IMR-90 (cell line): Measurements from ENCODE around the gene ZNF613. TPM values are rescaled to one million over a fixed set of nuclear protein-coding genes. Genes with fewer than 3 reads are reported as not detected.

ENCODE experiments used
- ATAC-seq: fragments of 200-7000 bp; cut with Tn5 transposase; 2 replicates; pipeline ENCODE4 v1.9.1; 2020; ENCODE audit warnings: low read depth, mild to moderate bottlenecking, moderate library complexity
- BruUV-seq: library from RNA; stranded (reverse); fragments of 400-500 nt; replicated peaks from 2 replicates; lab custom pipeline; 2021; lab: Mats Ljungman, UMichigan
- CTCF ChIA-PET: fragments of 300-600 bp; formaldehyde crosslinking; extraction: SDS; loops from one replicate; lab custom pipeline; 2021; ENCODE audit warnings: antibody characterized with exemption; lab: Yijun Ruan, JAX
- POLR2A ChIA-PET: fragments of 300-600 bp; sonication (Branson Sonifier 250); formaldehyde crosslinking; loops from one replicate; lab custom pipeline; 2022; ENCODE audit warnings: antibody characterized with exemption; ENCODE audit not compliant: unreplicated experiment; lab: Charles Lee
- DNase-seq: peaks from one replicate; pipeline ENCODE4 v3.0.0; 2013
- H2AFZ ChIP-seq: replicated peaks from 2 replicates; pipeline ENCODE3; 2013; ENCODE audit warnings: low read length, mild to moderate bottlenecking; ENCODE audit not compliant: poor library complexity
- H2AK5ac ChIP-seq: 2 replicates; pipeline ENCODE4 v1.6.1; 2013; ENCODE audit warnings: low read depth, low read length, inconsistent platforms
- H2AK9ac ChIP-seq: replicated peaks from 2 replicates; pipeline ENCODE3; 2013; ENCODE audit warnings: mild to moderate bottlenecking, low read depth, low read length, moderate library complexity; ENCODE audit not compliant: poor library complexity
- H2BK120ac ChIP-seq: 2 replicates; pipeline ENCODE4 v1.6.1; 2013; ENCODE audit warnings: low read depth, low read length, inconsistent platforms
- H2BK15ac ChIP-seq: 3 replicates; pipeline ENCODE4 v1.6.1; 2013; ENCODE audit warnings: low read depth, low read length, inconsistent platforms
- H2BK20ac ChIP-seq: 2 replicates; pipeline ENCODE4 v1.6.1; 2013; ENCODE audit warnings: low read depth, mild to moderate bottlenecking, inconsistent platforms, low read length, moderate library complexity
- H2BK5ac ChIP-seq: 2 replicates; pipeline ENCODE4 v1.6.1; 2013; ENCODE audit warnings: mild to moderate bottlenecking, low read depth, low read length, inconsistent platforms; ENCODE audit not compliant: poor library complexity, severe bottlenecking
- H3K14ac ChIP-seq: replicated peaks from 2 replicates; pipeline ENCODE4 v1.6.1; 2013; ENCODE audit warnings: low read depth, low read length, inconsistent platforms
- H3K18ac ChIP-seq: 2 replicates; pipeline ENCODE4 v1.6.1; 2013; ENCODE audit warnings: low read depth, low read length, control low read depth
- H3K23ac ChIP-seq: 2 replicates; pipeline ENCODE4 v1.6.1; 2013; ENCODE audit warnings: low read depth, low read length, inconsistent platforms
- H3K27ac ChIP-seq: 2 replicates; pipeline ENCODE4 v1.5.1; 2013; ENCODE audit warnings: mild to moderate bottlenecking, control low read depth, low read length; ENCODE audit not compliant: insufficient read depth
- H3K27me3 ChIP-seq: 2 replicates; pipeline ENCODE4 v1.6.1; 2013; ENCODE audit warnings: low read length; ENCODE audit not compliant: control insufficient read depth, insufficient read depth
- H3K36me3 ChIP-seq: 2 replicates; pipeline ENCODE4 v1.6.1; 2013; ENCODE audit warnings: low read length, mixed read lengths; ENCODE audit not compliant: control insufficient read depth, insufficient read depth
- H3K4ac ChIP-seq: 2 replicates; pipeline ENCODE4 v1.6.1; 2013; ENCODE audit warnings: low read depth, low read length, inconsistent platforms
- H3K4me1 ChIP-seq: 2 replicates; pipeline ENCODE4 v1.6.1; 2013; ENCODE audit warnings: low read length, mixed read lengths; ENCODE audit not compliant: control insufficient read depth, insufficient read depth
- H3K4me2 ChIP-seq: 2 replicates; pipeline ENCODE4 v1.6.1; 2013; ENCODE audit warnings: low read depth, mild to moderate bottlenecking, control low read depth, low read length, moderate library complexity
- H3K4me3 ChIP-seq: 2 replicates; pipeline ENCODE4 v1.5.1; 2013; ENCODE audit warnings: low read depth, mild to moderate bottlenecking, control low read depth, low read length, moderate library complexity; ENCODE audit not compliant: insufficient read depth
- H3K56ac ChIP-seq: 2 replicates; pipeline ENCODE4 v1.6.1; 2013; ENCODE audit warnings: low read length, inconsistent platforms; ENCODE audit not compliant: insufficient read depth; ENCODE audit errors: extremely low read depth
- H3K79me1 ChIP-seq, 2 experiments: 2 replicates each; pipeline ENCODE4 v1.6.1; 2013; ENCODE audit warnings: low read length in 2 of 2, inconsistent platforms in 1 of 2, low read depth in 1 of 2
- H3K9ac ChIP-seq: 2 replicates; pipeline ENCODE4 v1.6.1; 2013; ENCODE audit warnings: low read depth, low read length, control low read depth
- H3K9me1 ChIP-seq: 2 replicates; pipeline ENCODE4 v1.6.1; 2013; ENCODE audit warnings: low read length, inconsistent platforms; ENCODE audit not compliant: insufficient read depth
- H3K9me3 ChIP-seq: 2 replicates; pipeline ENCODE4 v1.6.1; 2013; ENCODE audit warnings: low read length; ENCODE audit not compliant: control insufficient read depth, insufficient read depth
- H4K20me1 ChIP-seq: 2 replicates; pipeline ENCODE4 v1.6.1; 2013; ENCODE audit warnings: low read length, inconsistent platforms; ENCODE audit not compliant: insufficient read depth
- H4K5ac ChIP-seq: 2 replicates; pipeline ENCODE4 v1.6.1; 2013; ENCODE audit warnings: mild to moderate bottlenecking, low read depth, low read length, control low read depth
- H4K8ac ChIP-seq, 2 experiments: 2 replicates each; pipeline ENCODE4 v1.6.1; 2013; ENCODE audit warnings: low read depth in 2 of 2, low read length in 2 of 2, control low read depth in 1 of 2, inconsistent platforms in 1 of 2
- H4K91ac ChIP-seq: 2 replicates; pipeline ENCODE4 v1.6.1; 2013; ENCODE audit warnings: low read depth, low read length, inconsistent platforms; ENCODE audit not compliant: insufficient read depth
- CEBPB ChIP-seq: IDR thresholded peaks from 2 replicates; pipeline ENCODE4 v1.6.1; 2012; ENCODE audit warnings: low read depth, low read length, improper control_type of control experiment
- ELK1 ChIP-seq: fragments of 150-350 bp; IDR thresholded peaks from 2 replicates; pipeline ENCODE4 v1.6.1; 2016; ENCODE audit warnings: low read depth, mild to moderate bottlenecking, low read length, moderate library complexity, borderline replicate concordance
- MXI1 ChIP-seq: IDR thresholded peaks from 2 replicates; pipeline ENCODE4 v1.6.1; 2012; ENCODE audit warnings: low read depth, mild to moderate bottlenecking, low read length, moderate library complexity, borderline replicate concordance
- POLR2A ChIP-seq: IDR thresholded peaks from 2 replicates; pipeline ENCODE4 v1.6.1; 2012; ENCODE audit warnings: mild to moderate bottlenecking, low read depth, low read length
- WGBS, 2 experiments: methylation state at CpG; one replicate each; pipeline versions ENCODE4 v1.1.5 to v1.1.7; 2013; ENCODE audit warnings: missing lambda C conversion rate in 2 of 2; ENCODE audit not compliant: insufficient read length in 1 of 2; ENCODE audit errors: extremely low coverage in 2 of 2; 5-methylcytosine and 5-hydroxymethylcytosine counted together
- dilution Hi-C: fragments of 300-500 bp; cut with HindIII; formaldehyde crosslinking; loops from one replicate; pipeline ENCODE4 v1.14.3; 2018; ENCODE audit warnings: low sequenced_read_pairs; ENCODE audit not compliant: unreplicated experiment
- in situ Hi-C: fragments of 300-500 bp; cut with MboI; formaldehyde crosslinking; loops from 3 replicates; pipeline ENCODE4 v1.14.3; 2019; ENCODE audit warnings: low sequenced_read_pairs, inconsistent platforms, mixed read lengths
- intact Hi-C: fragments of 100-400 bp; cut with micrococcal nuclease; formaldehyde crosslinking; loops from 2 replicates; pipeline ENCODE4 v1.10.0; 2022
- polyA plus RNA-seq, 3 experiments: library from polyadenylated mRNA; depleted of rRNA; stranded (reverse); fragments of >200 nt; gene quantifications; 2 replicates each; pipeline ENCODE4 v1.2.3, GENCODE V29; 2012; ENCODE audit warnings: low replicate concordance in 1 of 3
- total RNA-seq: library from RNA; depleted of rRNA; stranded (reverse); fragments of >200 nt; gene quantifications from 2 replicates; pipeline ENCODE4 v1.2.3, GENCODE V29; 2012

Gene ZNF613
- total and polyA plus RNA-seq, 2 of the 4 experiments (the other 2 are of a cell fraction): 3.3 to 10.4 TPM

GRCh38 chr19:51926426-51926783, 867 bp upstream of the ZNF613 start:
- DNase-seq (no peak), ATAC-seq (no peak)
- Histone ChIP-seq H3K4me3 (peak overlapping the region; percentile 76), H2BK15ac (no peak overlapping the region), H2AFZ (peak overlapping the region; percentile 94), H3K9ac (no peak overlapping the region; the same call in 1 of the 2 replicates), H3K18ac (no peak overlapping the region), H3K36me3 (0 out of 2 replicates have a peak, but pooled peaks cover 2% of the 10 kb centered on the region), H3K23ac (no peak overlapping the region), H3K14ac (no peak overlapping the region), H2BK120ac (no peak overlapping the region), H3K9me3 (peaks cover 18% of the 10 kb centered on the region), H2BK20ac (no peak overlapping the region), H3K79me1 (peaks cover 10 to 14% of the 10 kb centered on the region in 2 experiments), H3K4me2 (peak overlapping the region; percentile 85), H4K5ac (peak overlapping the region; percentile 92), H3K4me1 (no peaks in the 10 kb centered on the region), H3K27ac (no peak overlapping the region), H2AK9ac (peak overlapping the region; percentile 4), H3K56ac (no peak overlapping the region), H4K8ac (peak overlapping the region; percentile 50 to 92; a peak in 2 of 4 replicates), H3K4ac (peak overlapping the region; percentile 17; the same call in 1 of the 2 replicates), H3K27me3 (no peaks in the 10 kb centered on the region), H4K91ac (no peak overlapping the region), H2BK5ac (no peak overlapping the region), H2AK5ac (no peak overlapping the region), H3K9me1 (no peaks in the 10 kb centered on the region), H4K20me1 (no peaks in the 10 kb centered on the region)
- intact Hi-C loops (loop anchor here (10.0 kb wide), 1 partner anchor 308 kb away; no protein-coding TSS in a partner anchor), in situ Hi-C loops (no loop called here), dilution Hi-C loops (no loop called here)
- no TSS peak for BruUV-seq
- ChIA-PET POLR2A (no interaction called here), CTCF (no interaction called here)
- TF ChIP-seq ELK1: no peak
- TF ChIP-seq MXI1: 0 out of 2 replicates have a peak, but pooled peaks have one; percentile 9
- no peak for TF ChIP-seq POLR2A
- peak; percentile 2; the same call in 1 of the 2 replicates for TF ChIP-seq CEBPB
- WGBS, 2 experiments: 10% methylated on average over 4 of the region's 11 CpGs; no CpG with 5 or more reads in 1 of the 2 experiments
